ENCODE measurements around the gene LRCH1.

The LRCH1 gene

GRCh38 chr13:46684287-46685001 is 131.5 kb downstream of the LRCH1 start:
- H3K79me1 ChIP-seq (ENCODE audit: low read depth, low read length): no peaks in the 10 kb centered on the region
- no peak overlapping the region for H3K18ac ChIP-seq (ENCODE audit: low read length)
- no peaks in the 10 kb centered on the region for H3K9me3 ChIP-seq (replicated peaks in 1 of 2; ENCODE audit: control insufficient read depth in 2 of 2, insufficient read depth in 1 of 2, low read depth in 1 of 2, low read length in 2 of 2)
- no peak overlapping the region for H2BK5ac ChIP-seq (ENCODE audit: low read length)
- H3K9ac ChIP-seq (ENCODE audit: low read depth, low read length, poor library complexity): no peak overlapping the region
- no peak overlapping the region for H3K14ac ChIP-seq (ENCODE audit: low read length)
- no peak overlapping the region for H3K4me3 ChIP-seq (ENCODE audit: low read length in 2 of 2)
- peak overlapping the region; percentile 71 for H3K27ac ChIP-seq (replicated peaks; ENCODE audit: low read length)
- H4K91ac ChIP-seq (ENCODE audit: low read depth, low read length, poor library complexity): no peak overlapping the region
- H3K4ac ChIP-seq (ENCODE audit: low read length): no peak overlapping the region
- H3K4me1 ChIP-seq (ENCODE audit: control insufficient read depth in 2 of 2, insufficient read depth in 1 of 2, low read depth in 1 of 2, low read length in 2 of 2): peaks cover 7 to 13% of the 10 kb centered on the region in 2 donors
- no CpG with 5 or more reads among the region's 3 CpGs for WGBS, 2 donors (ENCODE audit: extremely low coverage in 2 of 2, insufficient read length in 2 of 2, insufficient replicate concordance in 1 of 2)
- H3K23ac ChIP-seq (ENCODE audit: low read depth, low read length, poor library complexity): no peak overlapping the region
- H2BK15ac ChIP-seq (ENCODE audit: low read length): no peak overlapping the region
- peaks cover 0 to 3% of the 10 kb centered on the region in 2 donors for H3K36me3 ChIP-seq (replicated peaks in 1 of 2; ENCODE audit: control insufficient read depth in 2 of 2, insufficient read depth in 2 of 2, low read length in 2 of 2)
- H2BK12ac ChIP-seq (ENCODE audit: low read length): no peak overlapping the region
- H2BK120ac ChIP-seq (ENCODE audit: low read depth, low read length): no peak overlapping the region
- H3K4me2 ChIP-seq (ENCODE audit: insufficient read depth, low read length, poor library complexity, severe bottlenecking): no peak overlapping the region
- H2AK5ac ChIP-seq (ENCODE audit: low read depth, low read length): no peak overlapping the region
- peak; percentile 23 for DNase-seq (ENCODE audit: low spot score)
- H2AFZ ChIP-seq (ENCODE audit: low read length): no peak overlapping the region
- no peak overlapping the region for H4K8ac ChIP-seq (ENCODE audit: low read depth, low read length)
- no peaks in the 10 kb centered on the region for H3K27me3 ChIP-seq (ENCODE audit: control insufficient read depth in 3 of 3, insufficient read depth in 3 of 3, low read depth in 1 of 3, low read length in 3 of 3)

DNA sequence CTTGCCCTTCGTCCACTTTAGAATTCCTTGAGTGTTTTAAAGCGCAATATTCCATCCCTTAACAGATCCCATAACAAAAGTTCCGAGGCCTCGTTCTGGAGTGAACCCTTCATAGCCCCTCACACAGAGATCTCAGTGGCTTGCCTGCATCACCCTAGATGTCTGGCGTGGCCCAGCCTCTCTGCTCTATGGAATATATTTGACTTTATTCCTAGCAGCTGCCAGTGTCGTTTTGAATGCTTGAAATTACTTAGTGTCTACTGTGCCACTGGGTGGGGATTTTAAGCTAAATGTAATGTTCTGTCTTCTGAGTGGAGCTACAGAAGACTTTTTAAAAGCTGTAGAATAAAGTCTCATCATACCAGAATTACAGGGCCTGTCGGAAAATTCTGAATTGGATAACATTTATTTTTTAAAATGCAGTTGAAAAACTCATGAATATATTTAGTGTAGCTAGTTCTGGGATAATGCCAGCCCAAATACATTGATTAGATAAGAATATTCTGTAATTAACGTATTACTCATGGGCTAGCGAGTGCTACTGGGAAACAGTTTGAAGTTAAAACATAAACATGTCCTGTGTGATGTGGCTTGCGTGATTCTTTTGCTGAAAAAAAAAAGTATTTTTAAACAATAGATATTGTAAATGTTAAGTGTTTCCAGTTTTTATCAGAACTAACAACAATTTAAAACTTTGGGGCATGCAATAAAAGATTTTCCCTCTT is 132.2 kb downstream of the LRCH1 start:
- Histone ChIP-seq H3K4me1 (ENCODE audit: control insufficient read depth in 2 of 2, insufficient read depth in 1 of 2, low read depth in 1 of 2, low read length in 2 of 2) (peaks cover 7 to 10% of the 10 kb centered on the region in 2 donors), H2BK12ac (ENCODE audit: low read length) (no peak overlapping the region), H3K27ac (replicated peaks; ENCODE audit: low read length) (peak overlapping the region; percentile 71)

DNA sequence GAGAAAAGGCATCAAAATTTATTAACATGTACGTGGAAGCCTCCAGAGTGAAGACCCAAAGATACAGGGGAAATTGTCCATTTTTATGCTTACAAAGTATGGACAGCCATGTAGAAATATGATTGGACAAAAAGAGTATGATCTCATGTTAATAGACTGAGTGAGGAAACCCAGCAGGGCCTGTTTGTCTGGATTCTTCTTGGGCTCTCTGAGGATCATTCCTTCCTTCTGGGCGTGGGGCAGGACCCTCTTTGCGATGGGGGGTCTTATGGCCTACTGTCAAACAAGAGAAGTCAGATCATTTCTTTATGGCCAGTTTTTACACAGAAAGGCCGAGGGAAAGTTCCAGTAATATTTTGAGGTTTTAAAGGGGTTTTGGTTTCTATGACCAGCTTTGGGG is 133.2 kb downstream of the LRCH1 start:
- H2BK120ac ChIP-seq (ENCODE audit: low read depth, low read length): no peak overlapping the region
- no peaks in the 10 kb centered on the region for H3K79me1 ChIP-seq (ENCODE audit: low read depth, low read length)
- H2BK12ac ChIP-seq (ENCODE audit: low read length): no peak overlapping the region
- no peak overlapping the region for H2BK15ac ChIP-seq (ENCODE audit: low read length)
- H3K4ac ChIP-seq (ENCODE audit: low read length): no peak overlapping the region
- H2AK5ac ChIP-seq (ENCODE audit: low read depth, low read length): no peak overlapping the region
- no peak overlapping the region for H3K4me3 ChIP-seq (ENCODE audit: low read length in 2 of 2)
- no peak overlapping the region for H4K8ac ChIP-seq (ENCODE audit: low read depth, low read length)
- peaks cover 7 to 10% of the 10 kb centered on the region in 2 donors for H3K4me1 ChIP-seq (ENCODE audit: control insufficient read depth in 2 of 2, insufficient read depth in 1 of 2, low read depth in 1 of 2, low read length in 2 of 2)
- H3K4me2 ChIP-seq (ENCODE audit: insufficient read depth, low read length, poor library complexity, severe bottlenecking): no peak overlapping the region
- H2BK5ac ChIP-seq (ENCODE audit: low read length): no peak overlapping the region
- H3K23ac ChIP-seq (ENCODE audit: low read depth, low read length, poor library complexity): no peak overlapping the region
- H3K27me3 ChIP-seq (ENCODE audit: control insufficient read depth in 3 of 3, insufficient read depth in 3 of 3, low read depth in 1 of 3, low read length in 3 of 3): no peaks in the 10 kb centered on the region
- H3K18ac ChIP-seq (ENCODE audit: low read length): no peak overlapping the region
- H2AFZ ChIP-seq (ENCODE audit: low read length): no peak overlapping the region
- H3K27ac ChIP-seq (replicated peaks; ENCODE audit: low read length): peak overlapping the region; percentile 29
- no peak overlapping the region for H3K14ac ChIP-seq (ENCODE audit: low read length)
- WGBS, 2 donors (ENCODE audit: extremely low coverage in 2 of 2, insufficient read length in 2 of 2, insufficient replicate concordance in 1 of 2): no CpG with 5 or more reads among the region's 4 CpGs
- H4K91ac ChIP-seq (ENCODE audit: low read depth, low read length, poor library complexity): no peak overlapping the region
- H3K9me3 ChIP-seq (replicated peaks in 1 of 2; ENCODE audit: control insufficient read depth in 2 of 2, insufficient read depth in 1 of 2, low read depth in 1 of 2, low read length in 2 of 2): no peaks in the 10 kb centered on the region
- DNase-seq (ENCODE audit: low spot score): no peak
- H3K36me3 ChIP-seq (replicated peaks in 1 of 2; ENCODE audit: control insufficient read depth in 2 of 2, insufficient read depth in 2 of 2, low read length in 2 of 2): peaks cover 0 to 3% of the 10 kb centered on the region in 2 donors
- no peak overlapping the region for H3K9ac ChIP-seq (ENCODE audit: low read depth, low read length, poor library complexity)

More for the DNA sequence above, 132.2 kb downstream of the LRCH1 start:
- H3K14ac ChIP-seq (ENCODE audit: low read length): no peak overlapping the region
- no peak for DNase-seq (ENCODE audit: low spot score)
- no peak overlapping the region for H4K91ac ChIP-seq (ENCODE audit: low read depth, low read length, poor library complexity)
- no peak overlapping the region for H3K18ac ChIP-seq (ENCODE audit: low read length)
- H2BK5ac ChIP-seq (ENCODE audit: low read length): no peak overlapping the region
- no peak overlapping the region for H3K9ac ChIP-seq (ENCODE audit: low read depth, low read length, poor library complexity)
- no peak overlapping the region for H4K8ac ChIP-seq (ENCODE audit: low read depth, low read length)
- H2BK120ac ChIP-seq (ENCODE audit: low read depth, low read length): no peak overlapping the region
- no peaks in the 10 kb centered on the region for H3K27me3 ChIP-seq (ENCODE audit: control insufficient read depth in 3 of 3, insufficient read depth in 3 of 3, low read depth in 1 of 3, low read length in 3 of 3)
- no peak overlapping the region for H2AFZ ChIP-seq (ENCODE audit: low read length)
- H3K4ac ChIP-seq (ENCODE audit: low read length): no peak overlapping the region
- no peaks in the 10 kb centered on the region for H3K79me1 ChIP-seq (ENCODE audit: low read depth, low read length)
- WGBS, 2 donors (ENCODE audit: extremely low coverage in 2 of 2, insufficient read length in 2 of 2, insufficient replicate concordance in 1 of 2): no CpG with 5 or more reads among the region's 10 CpGs
- peaks cover 0 to 3% of the 10 kb centered on the region in 2 donors for H3K36me3 ChIP-seq (replicated peaks in 1 of 2; ENCODE audit: control insufficient read depth in 2 of 2, insufficient read depth in 2 of 2, low read length in 2 of 2)
- H2AK5ac ChIP-seq (ENCODE audit: low read depth, low read length): no peak overlapping the region
- H3K9me3 ChIP-seq (replicated peaks in 1 of 2; ENCODE audit: control insufficient read depth in 2 of 2, insufficient read depth in 1 of 2, low read depth in 1 of 2, low read length in 2 of 2): no peaks in the 10 kb centered on the region
- H3K23ac ChIP-seq (ENCODE audit: low read depth, low read length, poor library complexity): no peak overlapping the region
- H2BK15ac ChIP-seq (ENCODE audit: low read length): no peak overlapping the region
- H3K4me3 ChIP-seq (ENCODE audit: low read length in 2 of 2): no peak overlapping the region
- no peak overlapping the region for H3K4me2 ChIP-seq (ENCODE audit: insufficient read depth, low read length, poor library complexity, severe bottlenecking)

DNA sequence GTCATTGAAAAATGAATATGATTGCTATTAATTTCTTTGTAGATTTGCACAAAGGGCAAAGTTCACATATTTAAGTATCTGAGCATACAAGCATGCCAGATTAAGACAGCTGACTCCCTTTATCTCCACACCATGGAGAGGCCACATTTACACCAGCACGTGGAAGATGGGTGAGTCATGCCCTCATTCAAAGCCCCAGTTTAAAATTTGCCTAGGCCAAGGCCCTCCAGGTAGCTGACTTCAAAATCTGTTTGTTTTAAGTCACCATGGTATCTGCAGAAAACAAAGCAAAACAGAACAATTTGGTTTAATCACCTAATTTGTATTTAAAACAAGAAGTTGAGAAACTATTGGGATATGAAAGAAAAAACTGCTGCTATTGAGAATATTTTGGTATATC is 134.8 kb downstream of the LRCH1 start:
- no peaks in the 10 kb centered on the region for H3K9me3 ChIP-seq (replicated peaks in 1 of 2; ENCODE audit: control insufficient read depth in 2 of 2, insufficient read depth in 1 of 2, low read depth in 1 of 2, low read length in 2 of 2)
- H3K36me3 ChIP-seq (replicated peaks in 1 of 2; ENCODE audit: control insufficient read depth in 2 of 2, insufficient read depth in 2 of 2, low read length in 2 of 2): peaks cover 0 to 8% of the 10 kb centered on the region in 2 donors
- no peak overlapping the region for H2AK5ac ChIP-seq (ENCODE audit: low read depth, low read length)
- no peak overlapping the region for H4K91ac ChIP-seq (ENCODE audit: low read depth, low read length, poor library complexity)
- no CpG with 5 or more reads among the region's 1 CpG for WGBS, 2 donors (ENCODE audit: extremely low coverage in 2 of 2, insufficient read length in 2 of 2, insufficient replicate concordance in 1 of 2)
- no peak for DNase-seq (ENCODE audit: low spot score)
- H2BK12ac ChIP-seq (ENCODE audit: low read length): no peak overlapping the region
- H2BK15ac ChIP-seq (ENCODE audit: low read length): no peak overlapping the region
- H3K27ac ChIP-seq (replicated peaks; ENCODE audit: low read length): no peak overlapping the region
- H4K8ac ChIP-seq (ENCODE audit: low read depth, low read length): no peak overlapping the region
- H2BK120ac ChIP-seq (ENCODE audit: low read depth, low read length): no peak overlapping the region
- H2AFZ ChIP-seq (ENCODE audit: low read length): no peak overlapping the region
- H2BK5ac ChIP-seq (ENCODE audit: low read length): no peak overlapping the region
- H3K4me2 ChIP-seq (ENCODE audit: insufficient read depth, low read length, poor library complexity, severe bottlenecking): no peak overlapping the region
- H3K4me3 ChIP-seq (ENCODE audit: low read length in 2 of 2): no peak overlapping the region
- no peak overlapping the region for H3K9ac ChIP-seq (ENCODE audit: low read depth, low read length, poor library complexity)
- peaks cover 7 to 8% of the 10 kb centered on the region in 2 donors for H3K4me1 ChIP-seq (ENCODE audit: control insufficient read depth in 2 of 2, insufficient read depth in 1 of 2, low read depth in 1 of 2, low read length in 2 of 2)
- no peak overlapping the region for H3K18ac ChIP-seq (ENCODE audit: low read length)
- H3K27me3 ChIP-seq (ENCODE audit: control insufficient read depth in 3 of 3, insufficient read depth in 3 of 3, low read depth in 1 of 3, low read length in 3 of 3): no peaks in the 10 kb centered on the region
- no peak overlapping the region for H3K14ac ChIP-seq (ENCODE audit: low read length)
- no peak overlapping the region for H3K4ac ChIP-seq (ENCODE audit: low read length)
- H3K79me1 ChIP-seq (ENCODE audit: low read depth, low read length): no peaks in the 10 kb centered on the region
- no peak overlapping the region for H3K23ac ChIP-seq (ENCODE audit: low read depth, low read length, poor library complexity)

Data from neuronal stem cell (in vitro differentiated cells).